K562 (cell line): ENCODE data around the gene SGMS1. TPM values are rescaled to one million over a fixed set of nuclear protein-coding genes. Genes with fewer than 3 reads are reported as not detected.

Experiments used
- ATAC-seq: fragments of 200-7000 bp; cut with Tn5 transposase; 3 replicates; pipeline ENCODE4 v1.9.1; 2020; ENCODE audit warnings: moderate library complexity
- BruUV-seq: library from RNA; stranded (reverse); fragments of 400-500 nt; replicated peaks from 2 replicates; lab custom pipeline; 2021; lab: Mats Ljungman, UMichigan
- CTCF ChIA-PET: fragments of 300-600 bp; formaldehyde crosslinking; extraction: SDS; loops from one replicate; lab custom pipeline; 2021; ENCODE audit warnings: low intra/inter-chr PET ratio; lab: Yijun Ruan, JAX
- POLR2A ChIA-PET: fragments of 300-600, 350-650 bp; sonication (Branson Sonifier 250); formaldehyde crosslinking; extraction: SDS; loops from one replicate; lab custom pipeline; 2021; ENCODE audit warnings: antibody characterized with exemption, inconsistent platforms; lab: Yijun Ruan, JAX
- DNase-seq, 4 experiments: peaks; one replicate each; pipeline versions ENCODE4 v3.0.0 to v3.0.0-alpha.2; 2011 to 2018; ENCODE audit warnings: low spot score in 3 of 4, mixed read lengths in 3 of 4; ENCODE audit errors: extremely low read depth in 1 of 4
- FAIRE-seq: peaks from 2 replicates; lab custom pipeline; 2011; peaks lifted over from hg19 to GRCh38; lab: Jason Lieb, UNC
- H2AFZ ChIP-seq: 2 replicates; pipeline ENCODE4 v1.6.0; 2011; ENCODE audit warnings: low read depth, low read length, control low read depth, inconsistent platforms
- H3K27ac ChIP-seq: fragments of 200-600 bp; 3 replicates; pipeline ENCODE4 v1.8.0; 2011; ENCODE audit warnings: low read depth, mild to moderate bottlenecking, control low read depth, inconsistent platforms, low read length, moderate library complexity, mixed read lengths; ENCODE audit errors: extremely low read depth
- H3K27me3 ChIP-seq, 2 experiments: fragments of 300-600 bp in 1 of 2; 2 replicates in 1 of 2; 3 replicates in 1 of 2; pipeline versions ENCODE4 v1.6.0 to v1.8.0; 2011; ENCODE audit warnings: inconsistent platforms in 2 of 2, low read length in 2 of 2, mild to moderate bottlenecking in 1 of 2, mixed read lengths in 1 of 2, moderate library complexity in 1 of 2; ENCODE audit not compliant: control insufficient read depth in 2 of 2, insufficient read depth in 2 of 2
- H3K36me3 ChIP-seq: fragments of 300-600 bp; 3 replicates; pipeline ENCODE4 v1.8.0; 2011; ENCODE audit warnings: mild to moderate bottlenecking, low read length, inconsistent platforms; ENCODE audit not compliant: control insufficient read depth, insufficient read depth
- H3K4me1 ChIP-seq, 2 experiments: fragments of 200-600 bp in 1 of 2; replicated peaks in 1 of 2; 2 replicates in 1 of 2; 3 replicates in 1 of 2; pipeline versions ENCODE4 v1.5.1 to v1.8.0; 2011; ENCODE audit warnings: inconsistent platforms in 2 of 2, low read length in 2 of 2, mild to moderate bottlenecking in 1 of 2, mixed read lengths in 1 of 2, moderate library complexity in 1 of 2; ENCODE audit not compliant: control insufficient read depth in 2 of 2, insufficient read depth in 2 of 2
- H3K4me2 ChIP-seq: 2 replicates; pipeline ENCODE4 v1.6.1; 2011; ENCODE audit warnings: low read length, control low read depth, inconsistent platforms, mixed read lengths; ENCODE audit not compliant: insufficient read depth
- H3K4me3 ChIP-seq: fragments of 200-600 bp; sonication (generic), shearing (Covaris generic); 2 replicates; pipeline ENCODE4 v1.5.1; 2016; ENCODE audit warnings: control low read depth, inconsistent platforms
- H3K79me2 ChIP-seq: fragments of 200-600 bp; 3 replicates; pipeline ENCODE4 v1.8.0; 2011; ENCODE audit warnings: low read length, inconsistent platforms; ENCODE audit not compliant: control insufficient read depth, insufficient read depth
- H3K9ac ChIP-seq, 2 experiments: 2 replicates each; pipeline versions ENCODE4 v1.6.0 to v1.6.1; 2011; ENCODE audit warnings: low read depth in 2 of 2, low read length in 2 of 2, control low read depth in 1 of 2, inconsistent platforms in 1 of 2, mild to moderate bottlenecking in 1 of 2, mixed read lengths in 1 of 2; ENCODE audit not compliant: insufficient read depth in 1 of 2
- H3K9me1 ChIP-seq: one replicate; pipeline ENCODE4 v1.6.0; 2011; ENCODE audit warnings: inconsistent platforms, mild to moderate bottlenecking, low read length, moderate library complexity; ENCODE audit not compliant: control insufficient read depth, insufficient read depth
- H3K9me3 ChIP-seq: replicated peaks from 2 replicates; pipeline ENCODE4 v1.5.1; 2011; ENCODE audit warnings: low read depth, low read length, inconsistent platforms; ENCODE audit not compliant: control insufficient read depth, insufficient read depth
- H4K20me1 ChIP-seq: replicated peaks from 2 replicates; pipeline ENCODE4 v1.6.1; 2011; ENCODE audit warnings: low read length, inconsistent platforms, mixed read lengths; ENCODE audit not compliant: control insufficient read depth, insufficient read depth
- ATF4 ChIP-seq: fragments of 450-650 bp; formaldehyde crosslinking; IDR thresholded peaks from 2 replicates; pipeline ENCODE4 v1.4.0; 2022; ENCODE audit warnings: mild to moderate bottlenecking, moderate library complexity
- CEBPB ChIP-seq: fragments of 450-650 bp; IDR thresholded peaks from 2 replicates; pipeline ENCODE4 v1.6.1; 2016; ENCODE audit warnings: missing genetic modification characterization, missing compliant biosample characterization
- PCBP1 ChIP-seq: fragments of 200-400 bp; formaldehyde crosslinking; IDR thresholded peaks from 2 replicates; pipeline ENCODE4 v1.6.1; 2018; ENCODE audit warnings: mild to moderate bottlenecking, low read depth, low read length; ENCODE audit not compliant: poor library complexity, severe bottlenecking
- PCBP2 ChIP-seq: fragments of 200-400 bp; formaldehyde crosslinking; IDR thresholded peaks from 2 replicates; pipeline ENCODE4 v1.6.1; 2018; ENCODE audit warnings: low read length, low read depth, mild to moderate bottlenecking, moderate library complexity; ENCODE audit not compliant: poor library complexity, severe bottlenecking
- POLR3G ChIP-seq: IDR thresholded peaks from 2 replicates; pipeline ENCODE4 v1.6.1; 2011; ENCODE audit not compliant: insufficient read length, insufficient replicate concordance; ENCODE audit errors: extremely low read depth
- SLC30A9 ChIP-seq: fragments of 250-450 bp; sonication (Bioruptor Pico); IDR thresholded peaks from 2 replicates; pipeline ENCODE4 v1.8.0; 2022; ENCODE audit warnings: mild to moderate bottlenecking, moderate library complexity
- SP2 ChIP-seq: IDR thresholded peaks from 2 replicates; pipeline ENCODE4 v1.6.1; 2011; ENCODE audit warnings: mild to moderate bottlenecking, low read depth, low read length, moderate library complexity; ENCODE audit not compliant: poor library complexity, severe bottlenecking; ENCODE audit errors: extremely low read depth
- TARDBP ChIP-seq: fragments of 450-650 bp; IDR thresholded peaks from 2 replicates; pipeline ENCODE4 v1.6.1; 2016
- YBX1 ChIP-seq: fragments of 450-650 bp; IDR thresholded peaks from 2 replicates; pipeline ENCODE4 v1.7.1; 2016; ENCODE audit warnings: mild to moderate bottlenecking
- ZC3H4 ChIP-seq: sonication (generic); formaldehyde crosslinking; IDR thresholded peaks from 2 replicates; pipeline ENCODE4 v1.9.0; 2021; ENCODE audit warnings: missing genetic modification reagents, borderline replicate concordance
- ZNF217 ChIP-seq: sonication (generic); formaldehyde crosslinking; IDR thresholded peaks from 2 replicates; pipeline ENCODE4 v1.8.0; 2022; ENCODE audit warnings: mild to moderate bottlenecking, missing genetic modification reagents
- ZNF398 ChIP-seq: fragments of 250-450 bp; sonication (Bioruptor Pico); IDR thresholded peaks from 2 replicates; pipeline ENCODE4 v1.8.0; 2021; ENCODE audit warnings: moderate library complexity, mild to moderate bottlenecking, inconsistent platforms
- ZNF75A ChIP-seq: fragments of 450-650 bp; formaldehyde crosslinking; IDR thresholded peaks from 2 replicates; pipeline ENCODE4 v1.4.0; 2020; ENCODE audit warnings: mild to moderate bottlenecking
- WGBS: fragments of 100-300 bp; shearing (Covaris generic); methylation state at CpG from one replicate; pipeline ENCODE4 v1.1.6; 2016; ENCODE audit warnings: low coverage, mixed read lengths; ENCODE audit not compliant: insufficient coverage; ENCODE audit errors: missing lambda C conversion rate; 5-methylcytosine and 5-hydroxymethylcytosine counted together
- in situ Hi-C: fragments of 300-500 bp; cut with MboI; formaldehyde crosslinking; loops from 4 replicates; pipeline ENCODE4 v1.15.0; 2018; ENCODE audit warnings: inconsistent platforms, mixed read lengths
- intact Hi-C: fragments of 100-400 bp; cut with micrococcal nuclease; formaldehyde crosslinking; loops from 2 replicates; pipeline ENCODE4 v1.14.2; 2022
- polyA plus RNA-seq, 8 experiments: library from polyadenylated mRNA; depleted of rRNA in 4 of 8; stranded (reverse) in 5 of 8; unstranded in 3 of 8; fragments of >200 nt; fragmentation: Nextera tagmentation in 2 of 8; fragmentation: Illumina TruSeq in 1 of 8; extraction: Ambion mirVana in 2 of 8; extraction: Trizol in 1 of 8; gene quantifications; 2 replicates each; pipeline versions ENCODE4 v1.2.1 to v1.2.3, GENCODE V29; 2011 to 2014; ENCODE audit warnings: inconsistent platforms in 1 of 8, missing spikeins in 1 of 8
- total RNA-seq, 7 experiments: library from RNA; depleted of rRNA in 6 of 7; stranded (reverse); fragments of >200 nt in 6 of 7; fragmentation: Illumina TruSeq in 2 of 7; extraction: Trizol in 2 of 7; gene quantifications; 2 replicates each; pipeline versions ENCODE4 v1.2.1 to v1.2.3, GENCODE V29; 2011 to 2021; ENCODE audit warnings: low replicate concordance in 1 of 7

SGMS1 gene
- total and polyA plus RNA-seq, 9 of the 15 experiments (the other 6 are each of a cell fraction or from before 2014, with no cell fraction given): 22.6 to 232 (median 82.2) TPM

- Histone ChIP-seq H4K20me1 (no peaks in the 10 kb centered on the region), H3K36me3 (peaks cover 6% of the 10 kb centered on the region; the same call in 2 of the 3 replicates), H3K27me3 (no peaks in the 10 kb centered on the region), H3K79me2 (0 out of 3 replicates have a peak, but pooled peaks cover 3% of the 10 kb centered on the region), H3K9me1 (no peaks in the 10 kb centered on the region), H3K9ac (no peak overlapping the region), H3K9me3 (no peaks in the 10 kb centered on the region), H3K4me2 (no peak overlapping the region), H3K27ac (no peak overlapping the region), H2AFZ (no peak overlapping the region), H3K4me3 (no peak overlapping the region), H3K4me1 (peaks cover 0 to 23% of the 10 kb centered on the region in 2 experiments; a peak in 3 of 5 replicates)
- ChIA-PET POLR2A (no interaction called here), CTCF (no interaction called here)
- ATAC-seq (no peak), FAIRE-seq (no peak), DNase-seq (no peak)
- TF ChIP-seq SLC30A9 (CRISPR knock-in tag) (no peak), CEBPB (tag) (peak; percentile 75)
- intact Hi-C loops (no loop called here), in situ Hi-C loops (no loop called here)
- BruUV-seq: no TSS peak
- 56% methylated on average over 4 of the region's 4 CpGs for WGBS
Measured at GRCh38 chr10:50440489-50440888, 183.3 kb downstream of the SGMS1 start.

GRCh38 chr10:50439806-50440205 lies 183.9 kb downstream of the SGMS1 start:
- WGBS: 79% methylated on average over 2 of the region's 2 CpGs
- Histone ChIP-seq H4K20me1 (no peaks in the 10 kb centered on the region), H3K9ac (no peak overlapping the region), H3K9me1 (no peaks in the 10 kb centered on the region), H3K4me3 (no peak overlapping the region), H2AFZ (no peak overlapping the region), H3K27ac (no peak overlapping the region), H3K9me3 (no peaks in the 10 kb centered on the region), H3K4me2 (no peak overlapping the region), H3K4me1 (peaks cover 0 to 23% of the 10 kb centered on the region in 2 experiments; a peak in 3 of 5 replicates), H3K79me2 (0 out of 3 replicates have a peak, but pooled peaks cover 3% of the 10 kb centered on the region), H3K27me3 (no peaks in the 10 kb centered on the region), H3K36me3 (peaks cover 6% of the 10 kb centered on the region; the same call in 2 of the 3 replicates)
- DNase-seq (no peak), FAIRE-seq (no peak), ATAC-seq (no peak)
- in situ Hi-C loops: no loop called here
- POLR2A ChIA-PET: interaction anchor here (1.1 kb wide), 1 partner anchor 9 kb away, joined by 3 read pairs; no protein-coding TSS in a partner anchor
- BruUV-seq: no TSS peak
- intact Hi-C loops: no loop called here
- CTCF ChIA-PET: no interaction called here
- TF ChIP-seq ZNF217 (CRISPR knock-in tag) (no peak), ZNF398 (CRISPR knock-in tag) (no peak), YBX1 (no peak), PCBP1 (no peak), ZC3H4 (CRISPR knock-in tag) (no peak), ZNF75A (CRISPR knock-in tag) (no peak), POLR3G (no peak), PCBP2 (no peak), TARDBP (no peak), ATF4 (no peak), SP2 (no peak)
